Vagina (tissue), 2 donors: ENCODE results near the gene TRPM2.

Experiments
- CTCF ChIP-seq, 3 experiments: fragments of 450-650 bp in 2 of 3; fragments of 200-600 bp in 1 of 3; sonication (generic) in 1 of 3; IDR thresholded peaks; one replicate each; pipeline ENCODE4 v1.5.1; 2017 to 2019; ENCODE audit warnings: antibody characterized with exemption in 3 of 3, mild to moderate bottlenecking in 2 of 3, moderate library complexity in 2 of 3
- POLR2A ChIP-seq, 2 donors: fragments of 450-650 bp; IDR thresholded peaks; one replicate each; pipeline ENCODE4 v1.6.1; 2017; ENCODE audit warnings: antibody characterized with exemption in 2 of 2, mild to moderate bottlenecking in 2 of 2, moderate library complexity in 2 of 2

- TF ChIP-seq CTCF (IDR thresholded peaks at IDR 0.05) (no peak), POLR2A (IDR thresholded peaks at IDR 0.05) (no peak)
Measured at GRCh38 chr21:44425895-44426662, 72.7 kb downstream of the TRPM2 start.
